ENCODE results near the gene ASB6.

Gene ASB6

DNA sequence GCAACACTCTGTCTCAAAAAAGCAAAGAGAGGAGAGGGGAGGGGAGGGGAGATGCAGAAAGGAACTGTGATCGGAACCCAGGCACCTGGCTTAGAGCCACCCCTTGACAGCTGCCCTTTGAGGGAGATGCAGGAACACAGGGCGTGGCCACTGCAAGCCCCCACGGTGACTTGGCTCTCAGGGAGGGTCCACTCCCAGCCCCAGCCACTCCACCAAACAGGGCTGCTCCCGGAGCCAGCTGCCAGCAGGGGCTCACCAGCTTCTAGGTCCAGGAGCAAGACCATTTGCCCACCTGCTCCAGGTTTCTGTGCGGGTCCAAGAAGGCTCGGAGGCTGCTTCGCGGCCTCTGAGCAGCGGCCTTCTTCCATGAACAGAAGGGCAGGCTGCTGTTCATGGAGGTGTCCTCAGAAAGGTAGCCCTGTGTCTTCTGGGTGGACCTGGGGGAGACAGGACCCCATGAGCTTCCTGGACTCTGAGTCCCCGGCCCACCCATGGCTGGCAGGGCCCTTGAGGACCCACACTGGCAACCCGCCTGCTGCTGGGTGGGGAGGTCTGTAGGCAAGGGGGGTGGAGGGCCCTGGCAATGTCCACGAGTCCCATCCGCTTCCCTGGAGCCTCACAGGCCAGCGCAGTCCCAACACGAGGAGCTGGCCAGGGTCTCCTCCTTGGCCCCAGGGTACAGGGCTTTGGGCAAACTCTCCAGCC is 29.0 kb downstream of the ASB6 start:
- Histone ChIP-seq H3K9me3 (no peaks in the 10 kb centered on the region), H3K4me3 (peak overlapping the region; percentile 53), H3K27me3 (no peaks in the 10 kb centered on the region), H3K27ac (peak overlapping the region; percentile 74), H3K4me1 (peaks cover 76% of the 10 kb centered on the region), H3K9ac (peak overlapping the region; percentile 65), H3K4me2 (peak overlapping the region; percentile 100), H3K36me3 (no peaks in the 10 kb centered on the region), H4K20me1 (no peaks in the 10 kb centered on the region)
- TF ChIP-seq Cebpa-rat (IDR thresholded peaks at IDR 0.05): no peak

DNA sequence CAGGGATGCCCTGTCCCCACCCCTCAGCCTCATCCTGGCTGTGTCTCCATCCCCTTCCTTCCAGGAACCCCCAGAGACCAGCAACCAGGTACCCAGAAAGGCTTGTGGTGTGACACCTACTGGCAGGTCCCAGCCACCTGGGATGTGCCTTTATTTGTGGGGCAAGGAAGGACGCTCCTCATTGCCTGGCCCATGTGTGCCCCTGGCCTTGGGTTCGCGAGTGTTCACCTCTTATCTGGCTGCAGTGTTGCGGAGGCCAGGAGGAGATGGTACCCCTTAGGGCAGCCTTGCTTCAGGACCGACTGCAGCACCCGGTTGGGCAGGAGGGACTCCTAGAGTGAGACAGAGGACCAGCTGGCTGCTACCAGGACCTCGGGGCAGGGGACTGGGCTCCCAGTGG is 29.8 kb downstream of the ASB6 start:
- no peaks in the 10 kb centered on the region for H4K20me1 ChIP-seq
- peak overlapping the region; percentile 100 for H3K4me2 ChIP-seq
- H3K4me1 ChIP-seq: peaks cover 85% of the 10 kb centered on the region
- H3K27ac ChIP-seq: peak overlapping the region; percentile 74
- peak overlapping the region; percentile 65; the same call in 1 of the 2 replicates for H3K9ac ChIP-seq
- no peak for TF ChIP-seq Cebpa-rat (IDR thresholded peaks at IDR 0.05)
- H3K36me3 ChIP-seq: no peaks in the 10 kb centered on the region
- no peaks in the 10 kb centered on the region for H3K27me3 ChIP-seq
- H3K9me3 ChIP-seq: no peaks in the 10 kb centered on the region
- no peak overlapping the region for H3K4me3 ChIP-seq

DNA sequence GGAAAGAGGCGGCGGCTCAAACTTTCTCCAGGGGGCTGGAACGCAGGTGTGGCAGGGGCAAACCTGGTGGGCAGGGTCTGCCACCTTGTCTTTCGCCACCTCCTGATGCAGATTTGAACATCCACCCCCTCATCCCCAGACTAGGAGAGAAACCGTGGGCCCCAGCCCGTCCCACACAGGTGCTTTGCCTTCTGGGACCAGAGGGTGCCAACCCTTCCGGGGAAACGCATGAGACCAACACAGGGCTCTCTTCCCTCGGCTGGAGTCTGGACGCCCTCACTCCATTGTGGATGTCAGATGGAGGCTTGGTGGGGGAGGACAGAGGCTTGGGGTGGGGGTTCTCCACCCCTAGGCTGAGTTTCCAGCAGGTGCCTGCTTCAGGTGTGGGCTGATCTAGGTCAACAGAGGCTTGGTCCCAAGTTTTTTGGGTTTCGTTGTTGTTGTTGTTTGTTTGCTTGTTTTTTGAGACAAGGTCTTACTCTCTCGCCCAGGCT is 30.6 kb downstream of the ASB6 start:
- Histone ChIP-seq H3K9me3 (no peaks in the 10 kb centered on the region), H4K20me1 (no peaks in the 10 kb centered on the region), H3K27me3 (no peaks in the 10 kb centered on the region), H3K4me3 (peak overlapping the region; percentile 74; the same call in 1 of the 2 replicates), H3K27ac (no peak overlapping the region), H3K4me1 (peaks cover 92% of the 10 kb centered on the region), H3K9ac (0 out of 2 replicates have a peak overlapping the region, but pooled peaks have one; percentile 84), H3K4me2 (peak overlapping the region; percentile 100), H3K36me3 (no peaks in the 10 kb centered on the region)
- TF ChIP-seq Cebpa-rat (IDR thresholded peaks at IDR 0.05): no peak

DNA sequence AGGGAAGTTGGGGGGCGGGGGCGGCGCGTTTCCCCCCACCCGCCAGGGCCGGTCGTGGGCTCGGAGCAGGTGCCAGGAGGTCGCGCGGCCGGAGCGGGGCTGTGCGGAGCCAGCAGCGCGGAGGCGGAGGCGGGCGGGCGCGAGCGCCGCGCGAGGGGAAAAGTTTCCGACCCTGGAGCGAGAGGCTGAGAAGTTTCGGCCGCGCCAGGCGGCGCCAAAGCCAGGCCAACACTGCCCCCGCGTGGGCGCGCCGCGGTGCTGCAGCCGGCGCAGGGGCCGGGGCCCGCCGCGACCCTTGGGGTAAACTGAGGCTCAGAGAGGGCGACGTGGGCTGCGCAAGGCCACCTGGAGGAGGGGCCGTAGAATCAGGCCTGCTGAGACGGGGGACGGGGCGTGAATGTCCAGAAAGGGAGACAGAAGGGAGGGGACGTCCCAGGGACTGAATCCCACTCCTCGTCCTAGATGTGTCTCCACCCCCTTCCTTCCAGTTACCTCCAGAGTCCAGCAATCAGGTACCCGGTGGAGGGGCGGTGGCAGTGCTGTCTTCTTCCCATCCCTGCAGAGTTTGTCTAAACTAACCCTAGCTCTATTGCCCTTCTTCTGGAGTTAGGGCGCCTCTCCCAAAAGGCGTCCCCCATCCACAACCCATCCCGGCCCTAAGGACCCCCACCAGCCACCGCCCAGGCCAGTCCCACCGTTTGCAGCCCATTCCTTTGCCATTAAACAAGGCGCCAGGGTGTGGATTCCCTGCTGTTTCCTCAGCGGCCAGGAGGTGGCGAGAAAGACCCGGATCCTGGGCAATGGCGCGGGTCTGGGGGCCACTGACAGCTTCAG is 31.3 kb downstream of the ASB6 start:
- no peak for TF ChIP-seq Cebpa-rat (IDR thresholded peaks at IDR 0.05)
- Histone ChIP-seq H3K4me1 (peaks cover 94% of the 10 kb centered on the region), H3K9me3 (no peaks in the 10 kb centered on the region), H3K36me3 (no peaks in the 10 kb centered on the region), H3K4me2 (peak overlapping the region; percentile 100), H3K27me3 (no peaks in the 10 kb centered on the region), H3K4me3 (peak overlapping the region; percentile 74), H4K20me1 (no peaks in the 10 kb centered on the region), H3K27ac (peak overlapping the region; percentile 82), H3K9ac (peak overlapping the region; percentile 84)

DNA sequence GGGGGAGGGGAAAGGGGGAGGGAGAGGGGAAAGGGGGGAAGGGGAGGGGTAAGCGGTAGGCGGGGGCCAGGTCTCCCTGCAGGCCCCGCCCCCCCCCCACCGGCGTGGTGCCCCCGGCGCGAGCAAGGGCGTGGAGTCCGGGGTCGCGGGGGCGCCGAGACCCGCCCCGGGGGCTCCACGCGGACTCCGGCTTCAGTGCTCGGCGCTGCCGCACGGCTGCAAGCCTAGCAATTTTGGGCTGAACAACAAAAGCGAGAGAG is 31.8 kb downstream of the ASB6 start:
- Histone ChIP-seq H3K9ac (peak overlapping the region; percentile 84), H3K27me3 (no peaks in the 10 kb centered on the region), H4K20me1 (no peaks in the 10 kb centered on the region), H3K4me2 (peak overlapping the region; percentile 100), H3K4me1 (peaks cover 94% of the 10 kb centered on the region), H3K4me3 (peak overlapping the region; percentile 74), H3K36me3 (no peaks in the 10 kb centered on the region), H3K27ac (peak overlapping the region; percentile 82), H3K9me3 (no peaks in the 10 kb centered on the region)
- TF ChIP-seq Cebpa-rat (IDR thresholded peaks at IDR 0.05): no peak

DNA sequence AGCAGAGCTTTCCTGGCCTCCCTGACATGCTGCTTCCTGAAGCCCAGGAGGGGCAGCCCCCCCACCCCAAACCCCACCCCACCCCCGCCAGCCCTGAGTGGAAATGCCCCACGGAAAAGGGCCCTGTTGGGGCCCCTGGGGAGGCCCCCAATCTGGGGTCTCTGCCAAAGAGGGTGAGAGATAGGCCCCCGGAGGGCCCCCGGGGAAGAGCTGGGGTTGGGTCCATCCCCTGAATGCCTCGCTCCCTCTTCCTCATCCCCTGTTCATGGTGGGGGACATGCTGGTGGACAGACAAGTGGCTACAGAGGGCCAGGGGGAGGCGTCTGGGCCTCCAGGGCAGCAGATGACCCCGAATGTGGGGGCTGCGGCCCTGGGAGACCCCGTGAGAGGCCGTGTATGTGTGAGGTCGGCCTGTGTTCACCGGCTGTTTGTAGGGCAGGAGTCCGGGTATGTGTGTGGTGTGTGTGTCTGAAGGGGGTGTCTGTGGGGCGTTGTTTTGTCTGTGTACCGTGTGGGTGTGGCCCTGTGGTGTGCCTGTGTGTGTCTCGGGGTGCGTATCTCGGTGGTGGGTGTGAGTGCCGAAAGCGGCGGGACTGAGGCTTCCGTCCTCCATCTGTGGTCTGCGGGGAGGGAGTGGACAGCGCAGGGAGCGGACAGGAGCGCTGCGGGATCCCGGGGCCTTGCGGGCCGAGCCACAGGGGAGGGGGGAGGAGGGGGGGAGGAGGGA is 32.3 kb downstream of the ASB6 start:
- H3K4me1 ChIP-seq: peaks cover 94% of the 10 kb centered on the region
- no peak for TF ChIP-seq Cebpa-rat (IDR thresholded peaks at IDR 0.05)
- H3K4me3 ChIP-seq: peak overlapping the region; percentile 74
- H3K9me3 ChIP-seq: no peaks in the 10 kb centered on the region
- no peaks in the 10 kb centered on the region for H4K20me1 ChIP-seq
- no peaks in the 10 kb centered on the region for H3K27me3 ChIP-seq
- H3K27ac ChIP-seq: peak overlapping the region; percentile 58
- H3K4me2 ChIP-seq: peak overlapping the region; percentile 100
- H3K9ac ChIP-seq: peak overlapping the region; percentile 19; the same call in 1 of the 2 replicates
- no peaks in the 10 kb centered on the region for H3K36me3 ChIP-seq

DNA sequence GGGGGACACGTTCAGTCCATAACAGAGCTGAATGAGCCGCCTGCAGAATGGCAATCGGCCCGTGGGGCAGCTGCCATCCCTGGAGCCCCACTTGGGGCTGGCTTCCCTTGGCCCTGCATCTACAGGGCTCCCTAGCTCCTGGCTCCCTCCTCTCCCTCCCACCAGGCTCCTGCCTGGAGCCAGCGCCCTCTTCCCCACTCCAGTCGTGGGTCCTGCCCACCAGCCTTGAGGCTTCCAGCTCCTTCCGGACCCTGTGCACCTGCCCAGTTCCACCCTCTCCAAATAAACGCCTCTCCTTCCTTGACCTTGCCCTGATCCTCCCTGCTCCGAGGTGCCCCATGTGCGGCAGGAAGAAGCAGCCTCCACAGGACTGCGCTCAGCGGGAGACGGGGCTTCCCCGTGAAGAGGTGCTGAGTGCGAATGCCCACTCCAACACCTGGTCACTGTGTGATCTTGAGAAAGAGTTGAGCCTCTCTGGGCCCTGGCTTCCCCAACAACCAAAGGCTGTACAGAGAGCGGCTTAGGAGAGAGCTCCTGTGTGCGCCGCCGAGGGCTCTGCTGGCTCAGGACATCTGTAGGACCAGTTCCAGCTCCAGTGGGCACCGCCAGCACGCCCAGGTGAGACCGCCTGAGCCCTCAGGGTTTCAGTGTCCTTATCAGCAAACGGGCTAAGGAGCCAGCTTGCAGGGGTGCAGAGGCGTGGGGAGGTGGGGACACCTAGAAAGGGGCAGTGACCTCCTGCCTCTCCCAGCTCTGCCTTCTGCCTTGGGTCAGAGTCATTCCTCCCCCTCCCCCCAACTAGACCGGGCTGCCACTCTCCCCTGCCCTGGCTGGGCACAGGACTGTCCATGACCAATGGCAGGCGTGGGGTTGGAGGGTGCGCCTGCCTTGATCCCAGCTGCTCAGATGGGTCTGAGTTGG is 33.1 kb downstream of the ASB6 start:
- Histone ChIP-seq H3K36me3 (no peaks in the 10 kb centered on the region), H3K27ac (peak overlapping the region; percentile 24), H3K4me2 (peak overlapping the region; percentile 100), H3K27me3 (no peaks in the 10 kb centered on the region), H3K4me3 (no peak overlapping the region), H3K9ac (no peak overlapping the region), H3K4me1 (peaks cover 94% of the 10 kb centered on the region), H4K20me1 (no peaks in the 10 kb centered on the region), H3K9me3 (no peaks in the 10 kb centered on the region)
- no peak for TF ChIP-seq Cebpa-rat (IDR thresholded peaks at IDR 0.05)

DNA sequence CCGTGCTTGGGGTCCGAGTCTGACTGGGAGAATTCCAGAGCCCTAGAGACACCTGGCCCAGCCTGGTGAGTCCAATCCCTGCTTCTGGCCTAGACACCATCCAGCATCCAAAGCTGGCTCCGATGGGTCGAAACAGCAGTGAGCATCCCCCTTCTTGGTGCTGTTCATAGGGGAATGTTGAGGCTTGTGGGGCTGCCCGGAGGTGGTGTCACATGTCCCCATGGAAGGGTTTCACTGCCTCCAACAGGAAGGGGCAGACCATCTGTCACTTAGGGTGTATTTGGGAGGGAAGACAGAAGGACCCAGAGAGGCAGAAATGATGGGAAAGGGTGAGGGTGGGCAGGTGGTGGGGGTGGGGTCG is 34.9 kb downstream of the ASB6 start:
- no peak for TF ChIP-seq Cebpa-rat (IDR thresholded peaks at IDR 0.05)
- Histone ChIP-seq H3K36me3 (no peaks in the 10 kb centered on the region), H3K27ac (peak overlapping the region; percentile 72), H3K27me3 (no peaks in the 10 kb centered on the region), H3K4me1 (peaks cover 94% of the 10 kb centered on the region), H3K4me2 (peak overlapping the region; percentile 100), H3K9ac (peak overlapping the region; percentile 30; the same call in 1 of the 2 replicates), H3K9me3 (no peaks in the 10 kb centered on the region), H3K4me3 (no peak overlapping the region), H4K20me1 (no peaks in the 10 kb centered on the region)
